C4-2B (cell line): ENCODE measurements around the gene LSM4.

Experiments used
- ZFX ChIP-seq: fragments of 450-650 bp; IDR thresholded peaks from 2 replicates; pipeline ENCODE4 v1.6.1; 2017
- TF ChIP-seq, protein P1 (sequence below): fragments of 450-650 bp; conservative IDR thresholded peaks from 2 replicates; pipeline ENCODE4 v1.5.1; 2017; ENCODE audit warnings: mild to moderate bottlenecking

DNA sequence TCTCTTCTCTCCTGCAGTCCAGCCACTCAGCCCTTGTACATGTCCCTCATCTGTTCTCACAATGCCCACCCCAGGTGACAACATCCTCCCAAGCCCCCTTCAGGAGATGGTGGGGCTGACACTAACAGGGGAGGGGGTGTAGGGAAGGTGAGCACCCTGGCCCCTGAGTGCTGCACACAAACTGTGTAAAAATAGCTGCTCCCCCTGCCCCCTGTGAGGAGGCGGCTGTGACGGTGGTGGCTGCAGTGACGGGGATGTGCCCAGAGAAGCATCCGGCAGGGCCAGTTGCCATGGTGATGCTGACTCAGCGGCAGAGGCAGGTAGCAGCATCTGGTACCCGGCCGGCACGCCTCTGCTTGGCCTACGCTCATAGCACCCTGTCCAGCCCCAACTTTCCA, 28.4 kb downstream of the LSM4 start:
- TF ChIP-seq, protein P1, sequence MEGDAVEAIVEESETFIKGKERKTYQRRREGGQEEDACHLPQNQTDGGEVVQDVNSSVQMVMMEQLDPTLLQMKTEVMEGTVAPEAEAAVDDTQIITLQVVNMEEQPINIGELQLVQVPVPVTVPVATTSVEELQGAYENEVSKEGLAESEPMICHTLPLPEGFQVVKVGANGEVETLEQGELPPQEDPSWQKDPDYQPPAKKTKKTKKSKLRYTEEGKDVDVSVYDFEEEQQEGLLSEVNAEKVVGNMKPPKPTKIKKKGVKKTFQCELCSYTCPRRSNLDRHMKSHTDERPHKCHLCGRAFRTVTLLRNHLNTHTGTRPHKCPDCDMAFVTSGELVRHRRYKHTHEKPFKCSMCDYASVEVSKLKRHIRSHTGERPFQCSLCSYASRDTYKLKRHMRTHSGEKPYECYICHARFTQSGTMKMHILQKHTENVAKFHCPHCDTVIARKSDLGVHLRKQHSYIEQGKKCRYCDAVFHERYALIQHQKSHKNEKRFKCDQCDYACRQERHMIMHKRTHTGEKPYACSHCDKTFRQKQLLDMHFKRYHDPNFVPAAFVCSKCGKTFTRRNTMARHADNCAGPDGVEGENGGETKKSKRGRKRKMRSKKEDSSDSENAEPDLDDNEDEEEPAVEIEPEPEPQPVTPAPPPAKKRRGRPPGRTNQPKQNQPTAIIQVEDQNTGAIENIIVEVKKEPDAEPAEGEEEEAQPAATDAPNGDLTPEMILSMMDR = no peak
- TF ChIP-seq ZFX = no peak
